ENCODE results near the gene CSAD. TPM values are rescaled to one million over a fixed set of nuclear protein-coding genes. Genes with fewer than 3 reads are reported as not detected.
"Not testable (repeated sequence)": the region's sequence is repeated elsewhere in the genome, so short reads cannot be mapped to it uniquely, and the experiment has no call there.

Gene CSAD
- polyA plus RNA-seq, 4 donors, result 32.9 to 117 (median 70.5) TPM

GRCh38 chr12:53184828-53185227 lies 4.1 kb upstream of the CSAD start:
- DNase-seq (ENCODE audit: low read depth in 4 of 4, low spot score in 3 of 4), result no peak

GRCh38 chr12:53182903-53183302 lies 2.2 kb upstream of the CSAD start:
- no peak for DNase-seq (ENCODE audit: low read depth in 4 of 4, low spot score in 3 of 4)

GRCh38 chr12:53181935-53182334 lies 1.2 kb upstream of the CSAD start:
- no peak for DNase-seq (ENCODE audit: low read depth in 4 of 4, low spot score in 3 of 4)

- DNase-seq (ENCODE audit: low read depth in 4 of 4, low spot score in 3 of 4), result peak in 2 of 4 donors; percentile 68 to 74
Observed at GRCh38 chr12:53180931-53181645, 363 bp upstream of the CSAD start.

GRCh38 chr12:53179687-53180219 lies 972 bp downstream of the CSAD start:
- DNase-seq (ENCODE audit: low read depth in 4 of 4, low spot score in 3 of 4), result no peak

- not testable (repeated sequence) for DNase-seq (ENCODE audit: low read depth in 4 of 4, low spot score in 3 of 4)
Observed at GRCh38 chr12:53178803-53179202, 1.9 kb downstream of the CSAD start.

GRCh38 chr12:53177447-53177846 lies 3.3 kb downstream of the CSAD start:
- DNase-seq (ENCODE audit: low read depth in 4 of 4, low spot score in 3 of 4), result not testable (repeated sequence)

GRCh38 chr12:53176750-53177149 lies 4.0 kb downstream of the CSAD start:
- DNase-seq (ENCODE audit: low read depth in 4 of 4, low spot score in 3 of 4), result no peak

- DNase-seq (ENCODE audit: low read depth in 4 of 4, low spot score in 3 of 4), result no peak
Observed at GRCh38 chr12:53174881-53175491, 5.7 kb downstream of the CSAD start.

- no peak for DNase-seq (ENCODE audit: low read depth in 4 of 4, low spot score in 3 of 4)
Observed at GRCh38 chr12:53173085-53173715, 7.5 kb downstream of the CSAD start.

- no peak for DNase-seq (ENCODE audit: low read depth in 4 of 4, low spot score in 3 of 4)
Observed at GRCh38 chr12:53172352-53172751, 8.4 kb downstream of the CSAD start.

- no peak for DNase-seq (ENCODE audit: low read depth in 4 of 4, low spot score in 3 of 4)
Observed at GRCh38 chr12:53171725-53172329, 8.9 kb downstream of the CSAD start.

GRCh38 chr12:53170876-53171724 lies 9.6 kb downstream of the CSAD start:
- no peak for DNase-seq (ENCODE audit: low read depth in 4 of 4, low spot score in 3 of 4)

- DNase-seq (ENCODE audit: low read depth in 4 of 4, low spot score in 3 of 4), result no peak
Observed at GRCh38 chr12:53170215-53170614, 10.5 kb downstream of the CSAD start.

GRCh38 chr12:53169644-53170043 lies 11.1 kb downstream of the CSAD start:
- no peak for DNase-seq (ENCODE audit: low read depth in 4 of 4, low spot score in 3 of 4)

GRCh38 chr12:53166837-53167236 lies 13.9 kb downstream of the CSAD start:
- no peak for DNase-seq (ENCODE audit: low read depth in 4 of 4, low spot score in 3 of 4)

GRCh38 chr12:53163008-53163407 lies 17.7 kb downstream of the CSAD start:
- DNase-seq (ENCODE audit: low read depth in 4 of 4, low spot score in 3 of 4), result not testable (repeated sequence)

- no peak for DNase-seq (ENCODE audit: low read depth in 4 of 4, low spot score in 3 of 4)
Observed at GRCh38 chr12:53161119-53161911, 19.4 kb downstream of the CSAD start.

GRCh38 chr12:53160673-53161072 lies 20.1 kb downstream of the CSAD start:
- no peak for DNase-seq (ENCODE audit: low read depth in 4 of 4, low spot score in 3 of 4)

- DNase-seq (ENCODE audit: low read depth in 4 of 4, low spot score in 3 of 4), result no peak
Observed at GRCh38 chr12:53160000-53160399, 20.7 kb downstream of the CSAD start.

Data from left renal pelvis (tissue), 4 donors.